Measurements from ENCODE around the gene GRIK2. TPM values are rescaled to one million over a fixed set of nuclear protein-coding genes. Genes with fewer than 3 reads are reported as not detected.
"Not testable (repeated sequence)": the region's sequence is repeated elsewhere in the genome, so short reads cannot be mapped to it uniquely, and the experiment has no call there.

Gene GRIK2
- total RNA-seq, 1 donor from 2014 or later: 3.7 TPM

- DNase-seq: no peak
Observed at GRCh38 chr6:102026649-102027048, 633.1 kb downstream of the GRIK2 start.

- DNase-seq: no peak
Observed at GRCh38 chr6:102028176-102028575, 634.7 kb downstream of the GRIK2 start.

- no peak for DNase-seq
Observed at GRCh38 chr6:102038964-102039363, 645.5 kb downstream of the GRIK2 start.

GRCh38 chr6:102039441-102039840 lies 645.9 kb downstream of the GRIK2 start:
- DNase-seq: no peak

- DNase-seq: no peak
Observed at GRCh38 chr6:102051001-102051400, 657.5 kb downstream of the GRIK2 start.

GRCh38 chr6:102051720-102052119 lies 658.2 kb downstream of the GRIK2 start:
- no peak for DNase-seq

GRCh38 chr6:102064142-102064541 lies 670.6 kb downstream of the GRIK2 start:
- DNase-seq: no peak

- DNase-seq: no peak
Observed at GRCh38 chr6:102066301-102066700, 672.8 kb downstream of the GRIK2 start.

GRCh38 chr6:102068349-102068929 lies 674.9 kb downstream of the GRIK2 start:
- DNase-seq: no peak

- no peak for DNase-seq
Observed at GRCh38 chr6:102075539-102075938, 682.0 kb downstream of the GRIK2 start.

GRCh38 chr6:102085257-102085656 lies 691.7 kb downstream of the GRIK2 start:
- DNase-seq: no peak

- not testable (repeated sequence) for DNase-seq
Observed at GRCh38 chr6:102088160-102088559, 694.7 kb downstream of the GRIK2 start.

- no peak for DNase-seq
Observed at GRCh38 chr6:102114402-102114801, 720.9 kb downstream of the GRIK2 start.

- DNase-seq: no peak
Observed at GRCh38 chr6:102115911-102116310, 722.4 kb downstream of the GRIK2 start.

- DNase-seq: no peak
Observed at GRCh38 chr6:102118034-102118433, 724.5 kb downstream of the GRIK2 start.

Measured in skin of body (tissue), 2 donors.